ENCODE data around the gene FBXL15. TPM values are rescaled to one million over a fixed set of nuclear protein-coding genes. Genes with fewer than 3 reads are reported as not detected.

FBXL15 gene
- total and polyA plus RNA-seq, 10 donors, result 16.7 to 28.7 (median 23.0) TPM

GRCh38 chr10:102455893-102456471 lies 35.3 kb downstream of the FBXL15 start:
- DNase-seq, result no peak
- H3K36me3 ChIP-seq, result peaks cover 0 to 37% (median 8%) of the 10 kb centered on the region in 6 donors
- peak overlapping the region in 3 of 8 donors; percentile 37 to 93 (median 57) for H3K27ac ChIP-seq
- no peaks in the 10 kb centered on the region for H3K27me3 ChIP-seq (replicated peaks in 1 of 7)
- no peak overlapping the region for H3K4me3 ChIP-seq
- H3K9me3 ChIP-seq, result no peaks in the 10 kb centered on the region
- TF ChIP-seq POLR2AphosphoS5 (IDR thresholded peaks at IDR 0.05) (peak in 1 of 3 donors; percentile 21), CTCF (IDR thresholded peaks at IDR 0.05 in 8 of 11, conservative IDR thresholded peaks at IDR 0.05 in 3 of 11) (no peak)
- intact Hi-C loops (cut with DNase I; ENCODE audit: low total_unique reads), result no loop called here
- peaks cover 8 to 68% (median 34%) of the 10 kb centered on the region in 6 donors for H3K4me1 ChIP-seq
- WGBS, 5 donors, result 64 to 89% (median 84%) methylated on average over 7 of the region's 7 CpGs

GRCh38 chr10:102457591-102458150 lies 37.0 kb downstream of the FBXL15 start:
- Histone ChIP-seq H3K36me3 (peaks cover 0 to 30% (median 8%) of the 10 kb centered on the region in 6 donors), H3K9me3 (no peaks in the 10 kb centered on the region), H3K27me3 (replicated peaks in 1 of 7) (no peaks in the 10 kb centered on the region), H3K4me3 (no peak overlapping the region), H3K27ac (no peak overlapping the region), H3K4me1 (peaks cover 8 to 68% (median 35%) of the 10 kb centered on the region in 6 donors)
- DNase-seq, result no peak
- no peak for TF ChIP-seq CTCF (IDR thresholded peaks at IDR 0.05 in 8 of 11, conservative IDR thresholded peaks at IDR 0.05 in 3 of 11)
- peak in 1 of 3 donors; percentile 22 for TF ChIP-seq POLR2AphosphoS5 (IDR thresholded peaks at IDR 0.05)
- intact Hi-C loops (cut with DNase I; ENCODE audit: low total_unique reads), result no loop called here
- WGBS, 5 donors, result 79 to 94% (median 86%) methylated on average over 9 of the region's 9 CpGs

GRCh38 chr10:102458656-102459055 lies 38.0 kb downstream of the FBXL15 start:
- no peaks in the 10 kb centered on the region for H3K9me3 ChIP-seq
- peaks cover 0 to 24% (median 8%) of the 10 kb centered on the region in 6 donors for H3K36me3 ChIP-seq
- no peak overlapping the region for H3K4me3 ChIP-seq
- peaks cover 8 to 68% (median 33%) of the 10 kb centered on the region in 6 donors for H3K4me1 ChIP-seq
- WGBS, 5 donors, result 76 to 88% (median 83%) methylated on average over 4 of the region's 4 CpGs
- TF ChIP-seq POLR2AphosphoS5 (IDR thresholded peaks at IDR 0.05) (no peak), CTCF (IDR thresholded peaks at IDR 0.05 in 8 of 11, conservative IDR thresholded peaks at IDR 0.05 in 3 of 11) (no peak), POLR2A (IDR thresholded peaks at IDR 0.05) (no peak)
- H3K27ac ChIP-seq, result no peak overlapping the region
- no peaks in the 10 kb centered on the region for H3K27me3 ChIP-seq (replicated peaks in 1 of 7)
- intact Hi-C loops (cut with DNase I; ENCODE audit: low total_unique reads), result no loop called here
- DNase-seq, result no peak

GRCh38 chr10:102460836-102461186 lies 40.2 kb downstream of the FBXL15 start:
- no peaks in the 10 kb centered on the region for H3K9me3 ChIP-seq
- peak overlapping the region; percentile 40 to 86 (median 47) for H3K4me3 ChIP-seq
- TF ChIP-seq CTCF (IDR thresholded peaks at IDR 0.05 in 8 of 11, conservative IDR thresholded peaks at IDR 0.05 in 3 of 11), result no peak
- TF ChIP-seq POLR2A (IDR thresholded peaks at IDR 0.05), result no peak
- no peak for TF ChIP-seq POLR2AphosphoS5 (IDR thresholded peaks at IDR 0.05)
- H3K4me1 ChIP-seq, result peaks cover 8 to 50% (median 28%) of the 10 kb centered on the region in 6 donors
- H3K27me3 ChIP-seq (replicated peaks in 1 of 7), result no peaks in the 10 kb centered on the region
- H3K36me3 ChIP-seq, result peaks cover 0 to 8% (median 5%) of the 10 kb centered on the region in 6 donors
- WGBS, 5 donors, result 14 to 25% (median 20%) methylated on average over 7 to 8 of the region's 8 CpGs
- peak; percentile 81 for DNase-seq
- peak overlapping the region in 5 of 8 donors; percentile 26 to 82 (median 72) for H3K27ac ChIP-seq
- intact Hi-C loops (cut with DNase I; ENCODE audit: low total_unique reads), result no loop called here
